Measurements from ENCODE around the gene EIF3L. TPM values are rescaled to one million over a fixed set of nuclear protein-coding genes. Genes with fewer than 3 reads are reported as not detected.

EIF3L gene
- total and polyA plus RNA-seq, 9 of the 15 experiments (the other 6 are each of a cell fraction or from before 2014, with no cell fraction given) = 257 to 699 (median 368) TPM

GRCh38 chr22:37805810-37806277, 43.4 kb upstream of the EIF3L start (continued):
- no peak for TF ChIP-seq UBTF (IDR thresholded peaks at IDR 0.05; ENCODE audit: borderline replicate concordance in 1 of 2, low read depth in 2 of 2, low read length in 2 of 2)
- TF ChIP-seq MCM2 (IDR thresholded peaks at IDR 0.05; ENCODE audit: low read depth) = no peak
- no peak for TF ChIP-seq TSHZ1 (CRISPR knock-in tag; IDR thresholded peaks at IDR 0.05)

All from K562 (cell line).